H9 (cell line): ENCODE results near the gene GRIK3. TPM values are rescaled to one million over a fixed set of nuclear protein-coding genes. Genes with fewer than 3 reads are reported as not detected.
A peak's percentile ranks its signal among the peaks of the same experiment; 100 is the strongest.

ENCODE experiments used
- DNase-seq: peaks from one replicate; pipeline ENCODE4 v3.0.0-alpha.2; 2017
- H2AFZ ChIP-seq: one replicate; pipeline ENCODE4 v1.6.1; 2013; ENCODE audit warnings: mild to moderate bottlenecking, low read length, control low read depth, moderate library complexity
- H2AK5ac ChIP-seq: 2 replicates; pipeline ENCODE4 v1.6.1; 2013; ENCODE audit warnings: low read length, control low read depth, mixed read lengths; ENCODE audit not compliant: insufficient read length
- H2BK120ac ChIP-seq: one replicate; pipeline ENCODE4 v1.6.1; 2013; ENCODE audit warnings: low read depth, mild to moderate bottlenecking, low read length, control low read depth, inconsistent platforms; ENCODE audit not compliant: poor library complexity, severe bottlenecking
- H2BK12ac ChIP-seq: 2 replicates; pipeline ENCODE4 v1.6.1; 2013; ENCODE audit warnings: low read length, control low read depth, mixed read lengths, low read depth; ENCODE audit not compliant: insufficient read length
- H2BK15ac ChIP-seq: 2 replicates; pipeline ENCODE4 v1.6.1; 2013; ENCODE audit warnings: low read depth, low read length, control low read depth
- H2BK20ac ChIP-seq: one replicate; pipeline ENCODE4 v1.6.1; 2013; ENCODE audit warnings: low read depth, mild to moderate bottlenecking, low read length, control low read depth, inconsistent platforms; ENCODE audit not compliant: poor library complexity, severe bottlenecking
- H2BK5ac ChIP-seq: 2 replicates; pipeline ENCODE4 v1.6.1; 2013; ENCODE audit warnings: low read length, control low read depth, mixed read lengths; ENCODE audit not compliant: insufficient read length
- H3K14ac ChIP-seq: 2 replicates; pipeline ENCODE4 v1.6.1; 2013; ENCODE audit warnings: low read length, control low read depth; ENCODE audit not compliant: insufficient read depth
- H3K18ac ChIP-seq: 2 replicates; pipeline ENCODE4 v1.6.1; 2013; ENCODE audit warnings: low read depth, mild to moderate bottlenecking, mixed read lengths, low read length, control low read depth; ENCODE audit not compliant: insufficient read length
- H3K23ac ChIP-seq: 2 replicates; pipeline ENCODE4 v1.6.1; 2013; ENCODE audit warnings: low read length, control low read depth, mixed read lengths, low read depth; ENCODE audit not compliant: insufficient read length
- H3K23me2 ChIP-seq: 2 replicates; pipeline ENCODE4 v1.6.1; 2013; ENCODE audit warnings: low read depth, mild to moderate bottlenecking, mixed read lengths, low read length, control low read depth; ENCODE audit not compliant: insufficient read length, poor library complexity, severe bottlenecking
- H3K27ac ChIP-seq: 2 replicates; pipeline ENCODE4 v1.5.1; 2013; ENCODE audit warnings: low read length, control low read depth, mixed read lengths, low read depth; ENCODE audit not compliant: insufficient read length
- H3K27me3 ChIP-seq: 2 replicates; pipeline ENCODE4 v1.6.1; 2013; ENCODE audit warnings: low read length, control low read depth, inconsistent platforms; ENCODE audit not compliant: insufficient read depth
- H3K4ac ChIP-seq: 2 replicates; pipeline ENCODE4 v1.6.1; 2013; ENCODE audit warnings: low read depth, mild to moderate bottlenecking, control low read depth, inconsistent platforms, low read length, moderate library complexity
- H3K4me1 ChIP-seq: 2 replicates; pipeline ENCODE4 v1.6.1; 2013; ENCODE audit warnings: low read length, control low read depth, inconsistent platforms; ENCODE audit not compliant: insufficient read depth
- H3K4me2 ChIP-seq: 2 replicates; pipeline ENCODE4 v1.6.1; 2013; ENCODE audit warnings: low read length, control low read depth, mixed read lengths; ENCODE audit not compliant: insufficient read length, insufficient read depth
- H3K56ac ChIP-seq: 2 replicates; pipeline ENCODE4 v1.6.1; 2013; ENCODE audit warnings: low read depth, mild to moderate bottlenecking, mixed read lengths, low read length, control low read depth; ENCODE audit not compliant: insufficient read length
- H3K79me1 ChIP-seq: 2 replicates; pipeline ENCODE4 v1.6.1; 2013; ENCODE audit warnings: low read depth, mild to moderate bottlenecking, moderate library complexity, low read length, control low read depth, inconsistent platforms; ENCODE audit not compliant: insufficient read depth, poor library complexity, severe bottlenecking
- H3K79me2 ChIP-seq: 2 replicates; pipeline ENCODE4 v1.6.1; 2013; ENCODE audit warnings: low read length, control low read depth, inconsistent platforms; ENCODE audit not compliant: insufficient read depth
- H3K9ac ChIP-seq: 2 replicates; pipeline ENCODE4 v1.6.1; 2013; ENCODE audit warnings: low read length, control low read depth, mixed read lengths; ENCODE audit not compliant: insufficient read length; ENCODE audit errors: extremely low read depth
- H3K9me3 ChIP-seq: one replicate; pipeline ENCODE4 v1.6.1; 2013; ENCODE audit warnings: low read depth, low read length, inconsistent platforms; ENCODE audit not compliant: control insufficient read depth
- H3T11ph ChIP-seq: one replicate; pipeline ENCODE4 v1.6.1; 2013; ENCODE audit warnings: mild to moderate bottlenecking, low read length, control low read depth, inconsistent platforms
- H4K20me1 ChIP-seq: one replicate; pipeline ENCODE4 v1.6.1; 2013; ENCODE audit not compliant: control insufficient read depth, insufficient read length, insufficient read depth
- H4K5ac ChIP-seq: 2 replicates; pipeline ENCODE4 v1.6.1; 2013; ENCODE audit warnings: low read depth, mild to moderate bottlenecking, mixed read lengths, low read length, control low read depth; ENCODE audit not compliant: insufficient read length
- H4K8ac ChIP-seq: replicated peaks from 2 replicates; pipeline ENCODE4 v1.6.1; 2013; ENCODE audit warnings: low read length, control low read depth, mixed read lengths, low read depth; ENCODE audit not compliant: insufficient read length
- H4K91ac ChIP-seq: 2 replicates; pipeline ENCODE4 v1.6.1; 2013; ENCODE audit warnings: low read depth, mild to moderate bottlenecking, moderate library complexity, mixed read lengths, low read length, control low read depth; ENCODE audit not compliant: insufficient read length
- H3K27ac Mint-ChIP-seq, 3 experiments: 2 replicates in 2 of 3; 3 replicates in 1 of 3; pipeline ENCODE4 v1.8.0; 2020 to 2021; ENCODE audit warnings: mixed read lengths in 3 of 3, mild to moderate bottlenecking in 1 of 3, moderate library complexity in 1 of 3
- H3K27me3 Mint-ChIP-seq: 2 replicates; pipeline ENCODE4 v1.8.0; 2021; ENCODE audit warnings: low read depth, mild to moderate bottlenecking, moderate library complexity, mixed read lengths
- H3K36me3 Mint-ChIP-seq, 3 experiments: 2 replicates in 2 of 3; 3 replicates in 1 of 3; pipeline ENCODE4 v1.8.0; 2020 to 2021; ENCODE audit warnings: low read depth in 3 of 3, mixed read lengths in 3 of 3; ENCODE audit not compliant: insufficient read depth in 1 of 3
- H3K4me1 Mint-ChIP-seq, 2 experiments: 2 replicates each; pipeline ENCODE4 v1.8.0; 2020; ENCODE audit warnings: mixed read lengths in 2 of 2
- H3K4me3 Mint-ChIP-seq, 2 experiments: 2 replicates in 1 of 2; 3 replicates in 1 of 2; pipeline ENCODE4 v1.8.0; 2020 to 2021; ENCODE audit warnings: mild to moderate bottlenecking in 2 of 2, mixed read lengths in 2 of 2, moderate library complexity in 1 of 2
- H3K9me3 Mint-ChIP-seq, 2 experiments: 2 replicates in 1 of 2; 3 replicates in 1 of 2; pipeline ENCODE4 v1.8.0; 2020; ENCODE audit warnings: mild to moderate bottlenecking in 2 of 2, mixed read lengths in 2 of 2, moderate library complexity in 1 of 2
- WGBS: extraction: QIAGEN DNeasy Blood & Tissue Kit; methylation state at CpG from one replicate; pipeline ENCODE4 v1.1.7; 2013; ENCODE audit warnings: missing lambda C conversion rate, low lambda C conversion rate, mixed read lengths; ENCODE audit not compliant: insufficient read length; ENCODE audit errors: extremely low coverage; 5-methylcytosine and 5-hydroxymethylcytosine counted together
- total RNA-seq: library from RNA; stranded (reverse); gene quantifications from 2 replicates; pipeline ENCODE4 v1.2.1, GENCODE V29; 2021
- TF ChIP-seq, protein P1 (sequence below): fragments of 200-600 bp; sonication (generic); conservative IDR thresholded peaks from 3 replicates; pipeline ENCODE4 v1.8.0; 2021; ENCODE audit warnings: antibody characterized with exemption, mild to moderate bottlenecking

Gene GRIK3
- total RNA-seq, 1 experiment from 2014 or later: 1.7 TPM

DNA sequence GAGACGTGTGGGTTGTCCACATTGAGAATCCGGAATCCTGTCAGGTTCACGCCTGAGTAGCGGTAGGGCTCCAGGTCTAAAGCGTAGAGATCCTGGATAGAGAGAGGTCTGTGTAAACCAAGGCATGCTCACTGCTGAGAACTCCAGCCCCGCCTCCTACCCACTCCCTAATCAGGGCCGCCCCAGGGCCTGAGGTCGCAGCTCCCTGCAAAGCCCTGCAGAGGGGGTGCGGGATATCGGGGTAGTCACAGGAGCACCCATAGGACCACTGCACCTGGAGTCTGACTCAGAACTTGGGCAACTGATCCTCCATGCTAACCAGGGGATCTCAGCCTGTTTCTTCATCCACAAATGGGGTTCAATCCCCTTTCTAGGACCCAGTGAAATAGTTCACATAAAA, 174.4 kb downstream of the GRIK3 start:
- Histone ChIP-seq H3K23ac (no peak overlapping the region), H2BK12ac (no peak overlapping the region), H3K4me1 (no peaks in the 10 kb centered on the region), H3K4ac (no peak overlapping the region), H2BK120ac (no peak overlapping the region), H2AFZ (no peak overlapping the region), H3K79me1 (no peaks in the 10 kb centered on the region), H3K23me2 (no peaks in the 10 kb centered on the region), H2AK5ac (no peak overlapping the region), H2BK5ac (no peak overlapping the region), H3K9ac (no peak overlapping the region), H3K27me3 (no peaks in the 10 kb centered on the region), H3K56ac (no peak overlapping the region), H4K91ac (no peak overlapping the region), H3K4me2 (no peak overlapping the region), H4K20me1 (peaks cover 2% of the 10 kb centered on the region), H3K9me3 (no peaks in the 10 kb centered on the region), H2BK15ac (no peak overlapping the region), H3K79me2 (no peaks in the 10 kb centered on the region), H2BK20ac (no peak overlapping the region), H4K5ac (no peak overlapping the region), H3T11ph (no peak overlapping the region), H3K18ac (no peak overlapping the region), H3K14ac (no peak overlapping the region), H4K8ac (no peak overlapping the region), H3K27ac (no peak overlapping the region)
- Mint-ChIP-seq H3K27ac (no peak overlapping the region), H3K9me3 (no peaks in the 10 kb centered on the region; a peak in 1 of 5 replicates), H3K27me3 (peaks cover 1% of the 10 kb centered on the region), H3K4me3 (no peak overlapping the region), H3K4me1 (peaks cover 29 to 55% of the 10 kb centered on the region in 2 experiments), H3K36me3 (no peaks in the 10 kb centered on the region)
- no CpG with 5 or more reads among the region's 10 CpGs for WGBS
- TF ChIP-seq, protein P1, sequence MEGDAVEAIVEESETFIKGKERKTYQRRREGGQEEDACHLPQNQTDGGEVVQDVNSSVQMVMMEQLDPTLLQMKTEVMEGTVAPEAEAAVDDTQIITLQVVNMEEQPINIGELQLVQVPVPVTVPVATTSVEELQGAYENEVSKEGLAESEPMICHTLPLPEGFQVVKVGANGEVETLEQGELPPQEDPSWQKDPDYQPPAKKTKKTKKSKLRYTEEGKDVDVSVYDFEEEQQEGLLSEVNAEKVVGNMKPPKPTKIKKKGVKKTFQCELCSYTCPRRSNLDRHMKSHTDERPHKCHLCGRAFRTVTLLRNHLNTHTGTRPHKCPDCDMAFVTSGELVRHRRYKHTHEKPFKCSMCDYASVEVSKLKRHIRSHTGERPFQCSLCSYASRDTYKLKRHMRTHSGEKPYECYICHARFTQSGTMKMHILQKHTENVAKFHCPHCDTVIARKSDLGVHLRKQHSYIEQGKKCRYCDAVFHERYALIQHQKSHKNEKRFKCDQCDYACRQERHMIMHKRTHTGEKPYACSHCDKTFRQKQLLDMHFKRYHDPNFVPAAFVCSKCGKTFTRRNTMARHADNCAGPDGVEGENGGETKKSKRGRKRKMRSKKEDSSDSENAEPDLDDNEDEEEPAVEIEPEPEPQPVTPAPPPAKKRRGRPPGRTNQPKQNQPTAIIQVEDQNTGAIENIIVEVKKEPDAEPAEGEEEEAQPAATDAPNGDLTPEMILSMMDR: peak; percentile 26; the same call in 2 of the 3 replicates
- DNase-seq: no peak
